ENCODE data around the gene QRFPR.
"Not testable (repeated sequence)": the region's sequence is repeated elsewhere in the genome, so short reads cannot be mapped to it uniquely, and the experiment has no call there.

The QRFPR gene

GRCh38 chr4:121380776-121381462 lies at the start of gene QRFPR:
Gene QRFPR, minus strand, starts transcription at chr4:121381018. Its CDS starts 371 bp downstream, at chr4:121380647.
- no peak for TF ChIP-seq CTCF (IDR thresholded peaks at IDR 0.05; ENCODE audit: low read depth, low read length)
- peak within 1 kb of the TSS; percentile 42 for H3K4me3 ChIP-seq (ENCODE audit: low read depth, low read length)
- no peaks in the 10 kb centered on the region for H3K27me3 ChIP-seq (ENCODE audit: insufficient read depth, low read depth, severe bottlenecking)
- peak; percentile 56 for DNase-seq
- H3K27ac ChIP-seq = peak within 1 kb of the TSS; percentile 18
- H3K36me3 ChIP-seq = no peaks in the 10 kb centered on the region
- no peaks in the 10 kb centered on the region for H3K9me3 ChIP-seq (ENCODE audit: severe bottlenecking)

GRCh38 chr4:121428721-121429120 lies 47.9 kb upstream of the QRFPR start:
- Histone ChIP-seq H3K4me3 (ENCODE audit: low read depth, low read length) (no peak overlapping the region), H3K27ac (no peak overlapping the region), H3K27me3 (ENCODE audit: insufficient read depth, low read depth, severe bottlenecking) (no peaks in the 10 kb centered on the region), H3K9me3 (ENCODE audit: severe bottlenecking) (no peaks in the 10 kb centered on the region), H3K36me3 (no peaks in the 10 kb centered on the region)
- no peak for DNase-seq
- TF ChIP-seq CTCF (IDR thresholded peaks at IDR 0.05; ENCODE audit: low read depth, low read length) = no peak

- Histone ChIP-seq H3K9me3 (ENCODE audit: severe bottlenecking) (no peaks in the 10 kb centered on the region), H3K4me3 (ENCODE audit: low read depth, low read length) (no peak overlapping the region), H3K27ac (no peak overlapping the region), H3K36me3 (no peaks in the 10 kb centered on the region), H3K27me3 (ENCODE audit: insufficient read depth, low read depth, severe bottlenecking) (no peaks in the 10 kb centered on the region)
- peak; percentile 66 for TF ChIP-seq CTCF (IDR thresholded peaks at IDR 0.05; ENCODE audit: low read depth, low read length)
- peak; percentile 26 for DNase-seq
Measured at GRCh38 chr4:121421594-121421993, 40.8 kb upstream of the QRFPR start.

GRCh38 chr4:121411151-121411744 lies 30.4 kb upstream of the QRFPR start:
- H3K4me3 ChIP-seq (ENCODE audit: low read depth, low read length) = no peak overlapping the region
- H3K27ac ChIP-seq = no peak overlapping the region
- no peak for DNase-seq
- no peak for TF ChIP-seq CTCF (IDR thresholded peaks at IDR 0.05; ENCODE audit: low read depth, low read length)
- no peaks in the 10 kb centered on the region for H3K27me3 ChIP-seq (ENCODE audit: insufficient read depth, low read depth, severe bottlenecking)
- no peaks in the 10 kb centered on the region for H3K36me3 ChIP-seq
- no peaks in the 10 kb centered on the region for H3K9me3 ChIP-seq (ENCODE audit: severe bottlenecking)

- not testable (repeated sequence) for H3K36me3 ChIP-seq; DNase-seq; H3K27ac ChIP-seq; H3K4me3 ChIP-seq (ENCODE audit: low read depth, low read length); H3K27me3 ChIP-seq (ENCODE audit: insufficient read depth, low read depth, severe bottlenecking); H3K9me3 ChIP-seq (ENCODE audit: severe bottlenecking)
Measured at GRCh38 chr4:121408567-121408966, 27.7 kb upstream of the QRFPR start.

GRCh38 chr4:121400632-121401031 lies 19.8 kb upstream of the QRFPR start:
- Histone ChIP-seq H3K36me3 (no peaks in the 10 kb centered on the region), H3K27me3 (ENCODE audit: insufficient read depth, low read depth, severe bottlenecking) (no peaks in the 10 kb centered on the region), H3K9me3 (ENCODE audit: severe bottlenecking) (peaks cover 2% of the 10 kb centered on the region), H3K27ac (no peak overlapping the region), H3K4me3 (ENCODE audit: low read depth, low read length) (no peak overlapping the region)
- no peak for TF ChIP-seq CTCF (IDR thresholded peaks at IDR 0.05; ENCODE audit: low read depth, low read length)
- no peak for DNase-seq

All from WERI-Rb-1 (cell line).